A673 (cell line): ENCODE results near the gene PRORP. TPM values are rescaled to one million over a fixed set of nuclear protein-coding genes. Genes with fewer than 3 reads are reported as not detected.

Experiments used
- BruUV-seq: library from RNA; stranded (reverse); fragments of 400-500 nt; replicated peaks from 2 replicates; lab custom pipeline; 2021; lab: Mats Ljungman, UMichigan
- CTCF ChIA-PET: fragments of 300-600 bp; sonication (Branson Sonifier 250); formaldehyde crosslinking; loops from one replicate; lab custom pipeline; 2022; ENCODE audit warnings: antibody characterized with exemption; lab: Charles Lee
- POLR2A ChIA-PET: fragments of 300-600 bp; sonication (Branson Sonifier 250); formaldehyde crosslinking; loops from one replicate; lab custom pipeline; 2022; ENCODE audit warnings: antibody characterized with exemption; ENCODE audit not compliant: low non-redundant PET; lab: Charles Lee
- DNase-seq: peaks from one replicate; pipeline ENCODE4 v3.0.0-alpha.2; 2015; ENCODE audit warnings: low spot score
- H3K27ac ChIP-seq: fragments of 200-600 bp; sonication (generic); 2 replicates; pipeline ENCODE4 v1.5.1; 2016; ENCODE audit warnings: mixed run types, low read depth, mild to moderate bottlenecking, mixed read lengths, antibody characterized with exemption, low read length; ENCODE audit not compliant: poor library complexity, severe bottlenecking
- H3K27me3 ChIP-seq: fragments of 200-600 bp; sonication (generic); replicated peaks from 2 replicates; pipeline ENCODE4 v1.6.1; 2017; ENCODE audit warnings: mixed run types, low read depth, mild to moderate bottlenecking, mixed read lengths, antibody characterized with exemption, low read length; ENCODE audit not compliant: insufficient read depth, poor library complexity
- H3K36me3 ChIP-seq: fragments of 200-600 bp; sonication (generic); 2 replicates; pipeline ENCODE4 v1.6.1; 2016; ENCODE audit warnings: mixed run types, mild to moderate bottlenecking, mixed read lengths, antibody characterized with exemption, low read length; ENCODE audit not compliant: insufficient read depth, poor library complexity, severe bottlenecking
- H3K4me1 ChIP-seq: fragments of 200-600 bp; sonication (generic); 2 replicates; pipeline ENCODE4 v1.6.1; 2017; ENCODE audit warnings: mixed run types, mild to moderate bottlenecking, mixed read lengths, antibody characterized with exemption, low read length; ENCODE audit not compliant: insufficient read depth, poor library complexity, severe bottlenecking
- H3K4me3 ChIP-seq: fragments of 200-600 bp; sonication (generic); 2 replicates; pipeline ENCODE4 v1.5.1; 2016; ENCODE audit warnings: low read depth, mixed run types, mild to moderate bottlenecking, mixed read lengths, low read length; ENCODE audit not compliant: poor library complexity, severe bottlenecking
- H3K9me3 ChIP-seq: fragments of 200-600 bp; sonication (generic); 2 replicates; pipeline ENCODE4 v1.6.1; 2016; ENCODE audit warnings: mixed run types, low read depth, mild to moderate bottlenecking, mixed read lengths, antibody characterized with exemption, low read length; ENCODE audit not compliant: poor library complexity, severe bottlenecking
- EZH2 ChIP-seq: fragments of 200-600 bp; sonication (generic); IDR thresholded peaks from 2 replicates; pipeline ENCODE4 v1.6.1; 2017; ENCODE audit warnings: borderline replicate concordance, low read depth, mild to moderate bottlenecking, mixed read lengths, antibody characterized with exemption, low read length; ENCODE audit not compliant: poor library complexity, severe bottlenecking
- intact Hi-C: fragments of 100-400 bp; cut with micrococcal nuclease; formaldehyde crosslinking; loops from one replicate; pipeline ENCODE4 v1.10.0; 2022; ENCODE audit not compliant: unreplicated experiment
- total RNA-seq: library from RNA; stranded (reverse); gene quantifications from 2 replicates; pipeline ENCODE4 v1.2.3, GENCODE V29; 2021
- TF ChIP-seq, protein P1 (sequence below): fragments of 300-800, 200-600 bp; sonication (generic); conservative IDR thresholded peaks from 2 replicates; pipeline ENCODE4 v1.5.1; 2017; ENCODE audit warnings: low read depth, mild to moderate bottlenecking, antibody characterized with exemption, low read length, moderate library complexity, mixed read lengths

PRORP gene
- total RNA-seq, 1 experiment from 2014 or later: 46.5 TPM

DNA sequence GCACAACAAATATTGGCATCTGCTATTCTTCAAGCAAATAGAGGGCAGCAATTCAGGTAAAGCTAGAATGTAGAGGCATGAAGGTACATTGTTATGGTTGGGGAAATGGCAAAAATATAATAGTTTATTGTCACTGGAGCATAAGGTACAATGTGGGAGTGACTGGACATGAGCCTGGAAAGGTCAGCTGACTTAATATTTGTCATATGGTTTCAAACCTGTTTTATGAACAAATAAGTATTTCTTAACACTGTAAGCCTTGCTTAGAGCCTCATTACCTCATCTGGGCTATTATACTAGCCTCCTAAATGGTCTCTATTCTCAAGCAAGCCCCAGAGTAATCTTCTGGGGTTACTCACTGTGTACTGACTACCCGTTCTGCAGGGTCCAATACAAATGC lies 42.6 kb upstream of the PRORP start:
- Histone ChIP-seq H3K27ac (no peak overlapping the region), H3K4me1 (no peaks in the 10 kb centered on the region), H3K36me3 (peaks cover 18% of the 10 kb centered on the region), H3K27me3 (no peaks in the 10 kb centered on the region), H3K4me3 (no peak overlapping the region), H3K9me3 (no peaks in the 10 kb centered on the region)
- intact Hi-C loops: no loop called here
- TF ChIP-seq EZH2: no peak
- TF ChIP-seq, protein P1, sequence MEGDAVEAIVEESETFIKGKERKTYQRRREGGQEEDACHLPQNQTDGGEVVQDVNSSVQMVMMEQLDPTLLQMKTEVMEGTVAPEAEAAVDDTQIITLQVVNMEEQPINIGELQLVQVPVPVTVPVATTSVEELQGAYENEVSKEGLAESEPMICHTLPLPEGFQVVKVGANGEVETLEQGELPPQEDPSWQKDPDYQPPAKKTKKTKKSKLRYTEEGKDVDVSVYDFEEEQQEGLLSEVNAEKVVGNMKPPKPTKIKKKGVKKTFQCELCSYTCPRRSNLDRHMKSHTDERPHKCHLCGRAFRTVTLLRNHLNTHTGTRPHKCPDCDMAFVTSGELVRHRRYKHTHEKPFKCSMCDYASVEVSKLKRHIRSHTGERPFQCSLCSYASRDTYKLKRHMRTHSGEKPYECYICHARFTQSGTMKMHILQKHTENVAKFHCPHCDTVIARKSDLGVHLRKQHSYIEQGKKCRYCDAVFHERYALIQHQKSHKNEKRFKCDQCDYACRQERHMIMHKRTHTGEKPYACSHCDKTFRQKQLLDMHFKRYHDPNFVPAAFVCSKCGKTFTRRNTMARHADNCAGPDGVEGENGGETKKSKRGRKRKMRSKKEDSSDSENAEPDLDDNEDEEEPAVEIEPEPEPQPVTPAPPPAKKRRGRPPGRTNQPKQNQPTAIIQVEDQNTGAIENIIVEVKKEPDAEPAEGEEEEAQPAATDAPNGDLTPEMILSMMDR: no peak
- DNase-seq: no peak
- ChIA-PET POLR2A (no interaction called here), CTCF (no interaction called here)
- no TSS peak for BruUV-seq

DNA sequence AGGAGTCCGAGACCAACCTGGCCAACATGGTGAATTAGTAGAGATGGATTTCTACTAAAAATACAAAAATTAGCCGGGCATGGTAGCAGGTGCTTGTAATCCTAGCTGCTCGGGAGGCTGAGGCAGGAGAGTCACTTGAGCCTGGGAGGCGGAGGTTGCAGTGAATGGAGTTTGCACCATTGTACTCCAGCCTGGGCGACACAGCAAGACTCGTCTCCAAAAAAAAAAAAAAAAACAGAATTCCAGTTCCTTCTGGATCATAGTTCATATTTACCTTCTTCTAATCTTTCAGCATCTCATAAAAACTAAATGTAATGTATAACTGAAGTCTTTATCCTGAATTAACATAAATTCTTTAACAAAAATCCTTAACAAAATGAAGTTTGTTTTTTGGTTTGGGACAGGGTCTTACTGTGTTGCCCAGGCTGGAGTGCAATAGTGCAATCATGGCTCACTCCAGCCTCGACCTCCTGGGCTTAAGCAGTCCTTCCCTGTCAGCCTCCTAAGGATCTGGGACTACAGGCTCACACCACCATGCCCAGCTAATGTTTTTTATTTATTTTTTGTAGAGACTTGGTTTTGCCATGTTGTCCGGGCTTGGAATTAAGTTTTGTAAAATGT lies 38.7 kb upstream of the PRORP start:
- no peaks in the 10 kb centered on the region for H3K4me1 ChIP-seq
- TF ChIP-seq EZH2: no peak
- TF ChIP-seq, protein P1: no peak
- peaks cover 37% of the 10 kb centered on the region for H3K36me3 ChIP-seq
- CTCF ChIA-PET: no interaction called here
- no peaks in the 10 kb centered on the region for H3K27me3 ChIP-seq
- DNase-seq: no peak
- no peak overlapping the region for H3K27ac ChIP-seq
- no peak overlapping the region for H3K4me3 ChIP-seq
- intact Hi-C loops: no loop called here
- no TSS peak for BruUV-seq
- POLR2A ChIA-PET: no interaction called here
- H3K9me3 ChIP-seq: no peaks in the 10 kb centered on the region

DNA sequence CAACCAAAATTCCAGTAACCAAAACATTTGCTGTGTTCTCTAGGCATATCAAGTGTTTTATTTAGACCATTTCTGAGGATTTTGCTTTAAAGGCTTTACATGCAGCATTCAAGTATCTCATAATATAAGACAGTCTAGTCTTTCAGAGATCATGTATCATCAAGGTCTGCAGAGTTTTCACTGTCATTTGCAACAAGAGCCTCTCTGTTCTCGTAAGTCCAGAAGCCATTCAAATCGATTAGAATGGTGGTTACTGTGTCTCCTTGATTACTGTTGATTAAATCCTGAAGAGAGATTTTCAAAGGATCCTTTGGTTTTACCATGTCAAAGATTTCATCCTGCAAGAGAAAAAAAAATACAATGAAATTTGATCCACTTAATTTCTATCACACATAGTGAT lies 36.9 kb upstream of the PRORP start:
- Histone ChIP-seq H3K4me1 (no peaks in the 10 kb centered on the region), H3K27ac (no peak overlapping the region), H3K27me3 (no peaks in the 10 kb centered on the region), H3K36me3 (peaks cover 38% of the 10 kb centered on the region), H3K9me3 (no peaks in the 10 kb centered on the region), H3K4me3 (no peak overlapping the region)
- POLR2A ChIA-PET: no interaction called here
- DNase-seq: no peak
- BruUV-seq: no TSS peak
- CTCF ChIA-PET: no interaction called here
- no peak for TF ChIP-seq EZH2
- TF ChIP-seq, protein P1: no peak
- intact Hi-C loops: no loop called here
